SH-SY5Y (cell line): Measurements from ENCODE around the gene DDX41.

ENCODE experiments used
- GATA2 ChIP-seq: IDR thresholded peaks from 2 replicates; pipeline ENCODE4 v1.6.1; 2011; ENCODE audit warnings: mild to moderate bottlenecking, low read depth, low read length
- GATA3 ChIP-seq: IDR thresholded peaks from 2 replicates; pipeline ENCODE4 v1.6.1; 2011; ENCODE audit warnings: low read depth, mild to moderate bottlenecking, low read length, moderate library complexity

DNA sequence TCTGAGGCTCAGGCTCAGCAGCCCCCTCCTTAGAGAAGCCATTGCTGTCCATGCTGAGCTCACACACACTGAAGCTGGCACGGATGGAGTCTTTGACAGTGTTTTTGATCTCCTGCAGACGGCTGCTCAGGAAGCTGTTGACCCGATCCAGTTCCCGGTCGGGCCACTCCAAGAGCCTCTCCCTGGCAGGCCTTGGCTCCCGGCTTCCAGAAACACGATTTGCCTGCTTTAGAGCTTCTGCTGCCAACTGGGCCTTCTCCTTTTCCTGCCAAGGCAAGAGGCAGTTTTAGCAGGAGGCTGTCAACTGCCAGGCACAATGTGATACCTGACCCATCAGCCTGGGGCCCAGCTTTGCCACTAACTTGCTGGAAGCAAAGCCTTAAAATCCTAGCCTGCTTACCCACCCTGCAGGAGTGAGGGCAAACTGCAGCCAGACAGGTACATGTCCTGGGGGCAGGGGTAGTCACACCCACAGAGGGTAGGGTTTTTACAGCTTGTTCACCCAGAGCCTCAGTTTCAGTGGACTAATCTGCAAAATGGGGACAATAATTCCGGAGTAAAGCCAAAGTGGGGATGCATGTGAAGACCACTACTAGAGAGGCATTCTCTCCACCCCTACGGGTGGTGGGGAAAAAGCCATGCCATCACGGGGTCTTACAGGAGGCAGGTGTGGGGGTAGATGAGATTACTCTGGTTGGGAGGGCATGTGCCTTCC is 8.3 kb upstream of the DDX41 start:
- no peak for TF ChIP-seq GATA2
- no peak for TF ChIP-seq GATA3
